ENCODE results near the gene EVC. TPM values are rescaled to one million over a fixed set of nuclear protein-coding genes. Genes with fewer than 3 reads are reported as not detected.
"Not testable (repeated sequence)": the region's sequence is repeated elsewhere in the genome, so short reads cannot be mapped to it uniquely, and the experiment has no call there.

Gene EVC
- total RNA-seq, 1 donor from 2014 or later: 39.8 TPM

- peaks cover 39% of the 10 kb centered on the region for H3K36me3 Mint-ChIP-seq (ENCODE audit: low read depth)
These were observed 10.0 kb downstream of the EVC start for GRCh38 chr4:5720980-5721379.

GRCh38 chr4:5721923-5722322 lies 10.9 kb downstream of the EVC start:
- peaks cover 40% of the 10 kb centered on the region for H3K36me3 Mint-ChIP-seq (ENCODE audit: low read depth)

More at GRCh38 chr4:5720980-5721379, 10.0 kb downstream of the EVC start:
- no peak overlapping the region for H3K4me3 Mint-ChIP-seq (ENCODE audit: unreplicated experiment)
- H3K9me3 Mint-ChIP-seq (ENCODE audit: low read depth): no peaks in the 10 kb centered on the region
- H3K27ac Mint-ChIP-seq (ENCODE audit: unreplicated experiment): peak overlapping the region; percentile 45
- no peaks in the 10 kb centered on the region for H3K27me3 Mint-ChIP-seq (ENCODE audit: low read depth)
- no peak for DNase-seq (ENCODE audit: low spot score)
- peaks cover 45% of the 10 kb centered on the region for H3K4me1 Mint-ChIP-seq (ENCODE audit: low read depth)
- no peak for TF ChIP-seq CTCF (IDR thresholded peaks at IDR 0.05)

GRCh38 chr4:5722328-5722727 lies 11.3 kb downstream of the EVC start:
- no peak for TF ChIP-seq CTCF (IDR thresholded peaks at IDR 0.05)
- Mint-ChIP-seq H3K27me3 (ENCODE audit: low read depth) (no peaks in the 10 kb centered on the region), H3K9me3 (ENCODE audit: low read depth) (no peaks in the 10 kb centered on the region), H3K4me3 (ENCODE audit: unreplicated experiment) (no peak overlapping the region), H3K36me3 (ENCODE audit: low read depth) (peaks cover 40% of the 10 kb centered on the region), H3K4me1 (ENCODE audit: low read depth) (peaks cover 34% of the 10 kb centered on the region), H3K27ac (ENCODE audit: unreplicated experiment) (no peak overlapping the region)
- no peak for DNase-seq (ENCODE audit: low spot score)

More at GRCh38 chr4:5721923-5722322, 10.9 kb downstream of the EVC start:
- Mint-ChIP-seq H3K27ac (ENCODE audit: unreplicated experiment) (no peak overlapping the region), H3K4me1 (ENCODE audit: low read depth) (peaks cover 38% of the 10 kb centered on the region), H3K27me3 (ENCODE audit: low read depth) (no peaks in the 10 kb centered on the region), H3K9me3 (ENCODE audit: low read depth) (no peaks in the 10 kb centered on the region), H3K4me3 (ENCODE audit: unreplicated experiment) (no peak overlapping the region)
- no peak for TF ChIP-seq CTCF (IDR thresholded peaks at IDR 0.05)
- DNase-seq (ENCODE audit: low spot score): no peak

GRCh38 chr4:5724377-5724776 lies 13.4 kb downstream of the EVC start:
- Mint-ChIP-seq H3K4me3 (ENCODE audit: unreplicated experiment) (no peak overlapping the region), H3K27ac (ENCODE audit: unreplicated experiment) (peak overlapping the region; percentile 29), H3K9me3 (ENCODE audit: low read depth) (no peaks in the 10 kb centered on the region), H3K36me3 (ENCODE audit: low read depth) (peaks cover 42% of the 10 kb centered on the region), H3K27me3 (ENCODE audit: low read depth) (no peaks in the 10 kb centered on the region), H3K4me1 (ENCODE audit: low read depth) (peaks cover 32% of the 10 kb centered on the region)
- TF ChIP-seq CTCF (IDR thresholded peaks at IDR 0.05): no peak
- no peak for DNase-seq (ENCODE audit: low spot score)

- not testable (repeated sequence) for H3K27me3 Mint-ChIP-seq (ENCODE audit: low read depth); DNase-seq (ENCODE audit: low spot score); H3K27ac Mint-ChIP-seq (ENCODE audit: unreplicated experiment); H3K4me3 Mint-ChIP-seq (ENCODE audit: unreplicated experiment); H3K9me3 Mint-ChIP-seq (ENCODE audit: low read depth)
- H3K36me3 Mint-ChIP-seq (ENCODE audit: low read depth): peaks cover 43% of the 10 kb centered on the region
- H3K4me1 Mint-ChIP-seq (ENCODE audit: low read depth): peaks cover 22% of the 10 kb centered on the region
These were observed 17.4 kb downstream of the EVC start for GRCh38 chr4:5728412-5728811.

- TF ChIP-seq CTCF (IDR thresholded peaks at IDR 0.05): no peak
- Mint-ChIP-seq H3K4me3 (ENCODE audit: unreplicated experiment) (no peak overlapping the region), H3K27me3 (ENCODE audit: low read depth) (no peaks in the 10 kb centered on the region), H3K4me1 (ENCODE audit: low read depth) (peaks cover 9% of the 10 kb centered on the region), H3K9me3 (ENCODE audit: low read depth) (no peaks in the 10 kb centered on the region), H3K27ac (ENCODE audit: unreplicated experiment) (no peak overlapping the region), H3K36me3 (ENCODE audit: low read depth) (peaks cover 39% of the 10 kb centered on the region)
- no peak for DNase-seq (ENCODE audit: low spot score)
These were observed 19.4 kb downstream of the EVC start for GRCh38 chr4:5730436-5730835.

Data from chondrocyte (in vitro differentiated cells).